Testis (tissue), 2 donors: ENCODE measurements around the gene CNTFR.

ENCODE experiments used
- POLR2A ChIP-seq: fragments of 450-650 bp; IDR thresholded peaks from one replicate; pipeline ENCODE4 v1.6.1; 2017; ENCODE audit warnings: antibody characterized with exemption, mild to moderate bottlenecking, moderate library complexity
- TF ChIP-seq, protein P1 (sequence below), 3 experiments: fragments of 450-650 bp in 2 of 3; fragments of 200-600 bp in 1 of 3; sonication (generic) in 1 of 3; IDR thresholded peaks; one replicate each; pipeline ENCODE4 v1.5.1; 2016 to 2019; ENCODE audit warnings: antibody characterized with exemption in 3 of 3, mild to moderate bottlenecking in 2 of 3, moderate library complexity in 1 of 3

DNA sequence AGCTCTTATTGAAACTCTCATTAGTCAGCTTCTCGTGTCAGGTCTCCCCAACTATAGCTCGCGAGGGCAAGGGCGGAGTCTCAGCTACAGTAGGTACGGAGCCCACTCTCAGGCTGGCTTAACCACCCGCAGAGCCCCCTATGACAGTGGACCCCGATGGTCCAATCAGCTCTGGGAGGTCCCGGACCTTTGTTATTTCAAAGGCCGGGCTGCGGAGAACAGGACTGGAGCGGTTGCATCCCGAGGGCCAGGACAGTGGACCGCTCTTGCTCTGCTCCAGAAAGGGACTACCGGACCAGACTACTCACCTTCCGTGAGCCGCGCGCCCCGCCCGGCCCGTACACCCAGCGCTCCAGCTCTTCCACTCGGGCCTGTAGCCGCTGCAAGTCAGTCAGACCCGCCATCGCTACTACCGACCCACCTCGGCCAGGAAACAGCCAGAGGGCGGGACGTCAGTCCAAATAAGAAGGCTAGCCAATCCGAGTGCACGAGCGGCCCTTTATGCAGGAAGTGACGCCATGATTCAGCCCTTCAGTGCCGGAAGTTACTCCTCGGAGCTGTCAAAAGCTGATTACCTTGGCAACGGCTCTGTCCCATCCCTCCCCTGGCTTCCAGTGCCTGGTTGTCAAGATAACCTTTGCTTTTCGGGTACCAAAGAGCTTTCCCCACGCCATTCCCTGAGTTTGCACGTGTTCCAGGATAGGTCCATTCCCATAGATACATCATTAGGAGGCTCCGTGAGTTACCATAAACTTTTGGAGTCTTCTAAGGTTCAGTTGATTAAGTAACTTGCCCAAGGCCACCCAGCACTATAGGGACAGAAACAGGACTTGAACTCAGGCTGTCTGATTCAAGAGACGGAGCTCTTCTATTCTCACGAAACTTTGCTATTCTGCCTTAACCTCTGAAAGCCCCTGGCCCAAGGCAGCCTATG is 30.8 kb upstream of the CNTFR start, which contains the start of gene DCTN3:
- TF ChIP-seq, protein P1, sequence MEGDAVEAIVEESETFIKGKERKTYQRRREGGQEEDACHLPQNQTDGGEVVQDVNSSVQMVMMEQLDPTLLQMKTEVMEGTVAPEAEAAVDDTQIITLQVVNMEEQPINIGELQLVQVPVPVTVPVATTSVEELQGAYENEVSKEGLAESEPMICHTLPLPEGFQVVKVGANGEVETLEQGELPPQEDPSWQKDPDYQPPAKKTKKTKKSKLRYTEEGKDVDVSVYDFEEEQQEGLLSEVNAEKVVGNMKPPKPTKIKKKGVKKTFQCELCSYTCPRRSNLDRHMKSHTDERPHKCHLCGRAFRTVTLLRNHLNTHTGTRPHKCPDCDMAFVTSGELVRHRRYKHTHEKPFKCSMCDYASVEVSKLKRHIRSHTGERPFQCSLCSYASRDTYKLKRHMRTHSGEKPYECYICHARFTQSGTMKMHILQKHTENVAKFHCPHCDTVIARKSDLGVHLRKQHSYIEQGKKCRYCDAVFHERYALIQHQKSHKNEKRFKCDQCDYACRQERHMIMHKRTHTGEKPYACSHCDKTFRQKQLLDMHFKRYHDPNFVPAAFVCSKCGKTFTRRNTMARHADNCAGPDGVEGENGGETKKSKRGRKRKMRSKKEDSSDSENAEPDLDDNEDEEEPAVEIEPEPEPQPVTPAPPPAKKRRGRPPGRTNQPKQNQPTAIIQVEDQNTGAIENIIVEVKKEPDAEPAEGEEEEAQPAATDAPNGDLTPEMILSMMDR (IDR thresholded peaks at IDR 0.05): no peak
- TF ChIP-seq POLR2A: no peak
